ENCODE measurements around the gene KLHL29. TPM values are rescaled to one million over a fixed set of nuclear protein-coding genes. Genes with fewer than 3 reads are reported as not detected.

KLHL29 gene
- total RNA-seq, 5 donors from 2014 or later (not counting 1 experiment from before 2014, with no cell fraction given) = 1.8 to 6.6 (median 2.5) TPM

DNA sequence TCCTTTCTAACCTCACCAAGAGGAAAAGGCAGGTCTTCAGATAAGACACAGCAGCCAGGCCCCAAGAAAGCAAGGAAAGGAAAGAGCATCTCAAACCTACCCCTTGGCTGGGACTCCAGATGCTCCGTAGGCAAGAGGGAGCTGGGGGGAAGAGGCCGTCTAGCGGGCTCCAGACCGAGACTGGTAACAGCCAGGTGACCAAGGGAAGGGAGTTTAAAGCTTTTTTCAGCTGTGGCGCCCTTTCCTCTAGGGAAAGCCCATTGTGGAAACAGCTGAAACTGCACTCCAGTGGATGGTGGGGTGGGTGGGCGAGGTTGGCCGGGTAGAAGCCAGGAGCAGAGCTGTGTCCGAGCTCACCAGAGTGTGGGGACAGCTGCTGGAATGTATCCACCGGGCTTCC lies 180.4 kb downstream of the KLHL29 start:
- ATAC-seq (replicated peaks in 1 of 4) (no peak), DNase-seq (no peak)
- no peak overlapping the region for H3K4me3 Mint-ChIP-seq
- Histone ChIP-seq H3K36me3 (ENCODE audit: control insufficient read depth in 2 of 2, extremely low read depth in 1 of 2, insufficient read depth in 1 of 2, low read length in 1 of 2) (no peaks in the 10 kb centered on the region), H3K4me1 (ENCODE audit: control insufficient read depth in 1 of 2, extremely low read depth in 1 of 2, insufficient read depth in 2 of 2, low read length in 2 of 2) (no peaks in the 10 kb centered on the region), H3K9me3 (no peaks in the 10 kb centered on the region), H3K27me3 (replicated peaks in 1 of 2; ENCODE audit: control insufficient read depth in 2 of 2, extremely low read depth in 1 of 2, insufficient read depth in 2 of 2, low read length in 1 of 2) (peaks cover 0 to 2% of the 10 kb centered on the region in 2 experiments), H3K27ac (ENCODE audit: low read length) (no peak overlapping the region), H3K4me3 (ENCODE audit: control insufficient read depth in 1 of 2, extremely low read depth in 1 of 2, low read length in 1 of 2) (no peak overlapping the region)
- 89% methylated on average over 9 of the region's 9 CpGs for WGBS (ENCODE audit: insufficient coverage)
- no peaks in the 10 kb centered on the region for H3K36me3 Mint-ChIP-seq
- POLR2A ChIA-PET = no interaction called here
- no peaks in the 10 kb centered on the region for H3K9me3 Mint-ChIP-seq
- CTCF ChIA-PET = interaction anchor here in 1 of 2 donors (1.4 kb wide), 1 partner anchor 235 kb away, joined by 3 read pairs; no protein-coding TSS in a partner anchor
- H3K4me1 Mint-ChIP-seq = no peaks in the 10 kb centered on the region
- H3K27me3 Mint-ChIP-seq = no peaks in the 10 kb centered on the region
- no peak overlapping the region for H3K27ac Mint-ChIP-seq

DNA sequence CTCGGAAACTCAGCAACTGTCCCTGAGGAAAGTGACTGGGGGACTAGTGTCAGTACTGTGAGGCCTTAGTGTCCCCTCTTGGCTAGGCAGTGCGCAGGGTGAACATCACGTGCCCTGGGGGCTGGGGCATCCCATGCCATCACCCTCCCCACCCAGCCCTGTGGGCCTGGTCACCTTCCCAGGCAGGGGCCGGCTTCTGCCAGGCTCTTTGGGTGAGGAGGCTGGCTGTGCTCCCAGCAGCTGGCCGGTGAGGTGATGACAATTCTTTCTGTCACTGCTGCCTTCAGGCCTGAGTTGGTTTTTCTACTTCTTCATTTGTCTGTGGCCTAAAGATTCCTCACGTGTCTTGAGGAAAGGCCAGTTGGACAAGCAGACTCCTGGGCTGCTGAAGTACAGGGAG lies 180.8 kb downstream of the KLHL29 start:
- Mint-ChIP-seq H3K27ac (no peak overlapping the region), H3K4me3 (no peak overlapping the region)

DNA sequence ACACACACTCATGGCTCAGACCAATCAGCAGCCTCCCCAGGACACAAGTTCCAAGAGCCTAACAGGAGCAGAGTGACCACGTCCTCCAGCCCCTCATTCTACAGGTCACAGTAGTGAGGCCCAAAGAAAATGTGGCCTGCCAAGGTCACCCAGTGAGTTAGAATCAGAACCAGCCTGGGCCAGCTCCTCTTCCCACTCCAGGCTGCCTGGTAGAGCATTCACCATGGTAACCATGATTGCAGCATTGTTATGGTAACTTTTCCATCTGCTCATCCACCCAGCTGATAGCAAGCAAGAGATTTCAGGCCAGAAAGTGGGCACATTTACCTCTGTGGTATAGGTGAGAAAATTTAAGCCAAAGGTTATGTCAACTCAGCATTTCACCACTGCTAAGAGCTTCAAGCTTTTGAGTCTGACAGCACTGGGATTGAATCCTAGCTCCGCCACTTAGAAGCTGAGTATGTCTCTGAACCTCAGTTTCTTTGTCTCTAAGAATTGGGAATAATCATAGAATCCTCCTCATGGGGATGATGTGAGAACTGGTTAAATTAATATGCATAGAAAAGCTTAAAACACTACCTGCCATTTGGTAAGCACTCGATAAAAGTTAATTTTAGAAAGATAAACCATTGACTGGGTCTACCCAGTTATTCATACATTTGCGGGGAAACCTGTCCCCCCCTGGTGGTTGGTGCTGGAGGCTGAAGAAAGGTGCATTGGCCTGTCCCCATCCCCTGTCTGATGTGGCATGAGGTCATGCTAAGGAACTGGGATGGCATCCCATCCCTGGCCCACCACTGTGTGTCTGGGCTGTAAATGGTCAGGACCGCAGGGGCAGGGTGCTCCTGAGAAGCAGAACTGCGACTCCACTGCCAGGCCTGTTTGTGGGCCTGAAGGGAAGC lies 181.5 kb downstream of the KLHL29 start:
- no peaks in the 10 kb centered on the region for H3K36me3 Mint-ChIP-seq
- Histone ChIP-seq H3K27ac (ENCODE audit: low read length) (no peak overlapping the region), H3K4me1 (ENCODE audit: control insufficient read depth in 1 of 2, extremely low read depth in 1 of 2, insufficient read depth in 2 of 2, low read length in 2 of 2) (no peaks in the 10 kb centered on the region), H3K4me3 (ENCODE audit: control insufficient read depth in 1 of 2, extremely low read depth in 1 of 2, low read length in 1 of 2) (no peak overlapping the region), H3K27me3 (replicated peaks in 1 of 2; ENCODE audit: control insufficient read depth in 2 of 2, extremely low read depth in 1 of 2, insufficient read depth in 2 of 2, low read length in 1 of 2) (peaks cover 0 to 7% of the 10 kb centered on the region in 2 experiments), H3K9me3 (no peaks in the 10 kb centered on the region), H3K36me3 (ENCODE audit: control insufficient read depth in 2 of 2, extremely low read depth in 1 of 2, insufficient read depth in 1 of 2, low read length in 1 of 2) (no peaks in the 10 kb centered on the region)
- H3K4me3 Mint-ChIP-seq = no peak overlapping the region
- POLR2A ChIA-PET = no interaction called here
- peak in 18 of 35 experiments; percentile 5 to 34 (median 12) for DNase-seq
- CTCF ChIA-PET = interaction anchor here in 1 of 2 donors (1.1 to 1.4 kb wide), 2 partner anchors 9 to 236 kb away, joined by 3 to 4 read pairs; no protein-coding TSS in a partner anchor
- no peak overlapping the region for H3K27ac Mint-ChIP-seq
- no peaks in the 10 kb centered on the region for H3K9me3 Mint-ChIP-seq
- H3K4me1 Mint-ChIP-seq = no peaks in the 10 kb centered on the region
- WGBS (ENCODE audit: insufficient coverage) = 87% methylated on average over 3 of the region's 6 CpGs
- H3K27me3 Mint-ChIP-seq = no peaks in the 10 kb centered on the region
- ATAC-seq (replicated peaks in 1 of 4) = no peak

More for the DNA sequence above, 180.8 kb downstream of the KLHL29 start:
- Histone ChIP-seq H3K36me3 (ENCODE audit: control insufficient read depth in 2 of 2, extremely low read depth in 1 of 2, insufficient read depth in 1 of 2, low read length in 1 of 2) (no peaks in the 10 kb centered on the region), H3K4me1 (ENCODE audit: control insufficient read depth in 1 of 2, extremely low read depth in 1 of 2, insufficient read depth in 2 of 2, low read length in 2 of 2) (no peaks in the 10 kb centered on the region), H3K27me3 (replicated peaks in 1 of 2; ENCODE audit: control insufficient read depth in 2 of 2, extremely low read depth in 1 of 2, insufficient read depth in 2 of 2, low read length in 1 of 2) (peaks cover 0 to 7% of the 10 kb centered on the region in 2 experiments), H3K27ac (ENCODE audit: low read length) (no peak overlapping the region), H3K4me3 (ENCODE audit: control insufficient read depth in 1 of 2, extremely low read depth in 1 of 2, low read length in 1 of 2) (no peak overlapping the region), H3K9me3 (no peaks in the 10 kb centered on the region)
- WGBS (ENCODE audit: insufficient coverage) = 94% methylated on average over 3 of the region's 6 CpGs
- Mint-ChIP-seq H3K9me3 (no peaks in the 10 kb centered on the region), H3K36me3 (no peaks in the 10 kb centered on the region), H3K27me3 (no peaks in the 10 kb centered on the region), H3K4me1 (no peaks in the 10 kb centered on the region)
- ChIA-PET CTCF (interaction anchor here in 1 of 2 donors (1.1 to 1.4 kb wide), 2 partner anchors 9 to 235 kb away, joined by 3 to 4 read pairs; no protein-coding TSS in a partner anchor), POLR2A (no interaction called here)
- no peak for ATAC-seq (replicated peaks in 1 of 4)
- no peak for DNase-seq

DNA sequence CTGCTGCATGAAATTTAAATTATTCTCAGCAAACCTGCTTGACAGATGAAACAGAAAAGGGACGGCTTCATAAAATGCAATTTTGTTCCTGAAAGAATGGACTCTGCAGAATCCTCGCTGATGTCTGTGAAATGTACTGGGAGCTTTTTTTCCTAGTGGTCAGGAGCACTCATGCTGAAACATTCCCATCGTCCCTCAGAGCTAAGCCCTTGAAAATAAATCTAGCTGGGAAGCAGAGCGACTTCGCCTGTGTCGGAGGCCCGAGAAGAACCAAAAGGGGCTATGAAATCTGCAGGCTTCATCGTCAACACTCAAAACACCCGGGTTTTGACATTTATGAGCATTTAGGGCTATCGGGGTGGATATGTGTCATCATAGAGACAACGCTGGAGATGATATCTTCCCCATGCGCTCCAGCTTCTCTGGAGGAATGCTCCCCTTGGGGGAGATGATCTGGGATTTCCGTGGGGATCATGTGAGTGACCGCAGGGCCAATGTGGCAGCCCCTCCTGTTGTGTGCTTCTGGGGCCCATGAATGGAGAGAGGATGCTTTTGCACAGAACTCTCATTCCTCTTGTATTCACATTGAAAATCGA lies 182.3 kb downstream of the KLHL29 start:
- Mint-ChIP-seq H3K27ac (no peak overlapping the region), H3K4me3 (no peak overlapping the region), H3K9me3 (no peaks in the 10 kb centered on the region), H3K4me1 (no peaks in the 10 kb centered on the region), H3K36me3 (no peaks in the 10 kb centered on the region), H3K27me3 (no peaks in the 10 kb centered on the region)
- CTCF ChIA-PET = no interaction called here
- Histone ChIP-seq H3K36me3 (ENCODE audit: control insufficient read depth in 2 of 2, extremely low read depth in 1 of 2, insufficient read depth in 1 of 2, low read length in 1 of 2) (no peaks in the 10 kb centered on the region), H3K9me3 (no peaks in the 10 kb centered on the region), H3K4me1 (ENCODE audit: control insufficient read depth in 1 of 2, extremely low read depth in 1 of 2, insufficient read depth in 2 of 2, low read length in 2 of 2) (no peaks in the 10 kb centered on the region), H3K27me3 (replicated peaks in 1 of 2; ENCODE audit: control insufficient read depth in 2 of 2, extremely low read depth in 1 of 2, insufficient read depth in 2 of 2, low read length in 1 of 2) (peaks cover 0 to 7% of the 10 kb centered on the region in 2 experiments), H3K27ac (ENCODE audit: low read length) (no peak overlapping the region), H3K4me3 (ENCODE audit: control insufficient read depth in 1 of 2, extremely low read depth in 1 of 2, low read length in 1 of 2) (no peak overlapping the region)
- no peak for ATAC-seq (replicated peaks in 1 of 4)
- DNase-seq = no peak
- 88% methylated on average over 13 of the region's 15 CpGs for WGBS (ENCODE audit: insufficient coverage)
- POLR2A ChIA-PET = no interaction called here

DNA sequence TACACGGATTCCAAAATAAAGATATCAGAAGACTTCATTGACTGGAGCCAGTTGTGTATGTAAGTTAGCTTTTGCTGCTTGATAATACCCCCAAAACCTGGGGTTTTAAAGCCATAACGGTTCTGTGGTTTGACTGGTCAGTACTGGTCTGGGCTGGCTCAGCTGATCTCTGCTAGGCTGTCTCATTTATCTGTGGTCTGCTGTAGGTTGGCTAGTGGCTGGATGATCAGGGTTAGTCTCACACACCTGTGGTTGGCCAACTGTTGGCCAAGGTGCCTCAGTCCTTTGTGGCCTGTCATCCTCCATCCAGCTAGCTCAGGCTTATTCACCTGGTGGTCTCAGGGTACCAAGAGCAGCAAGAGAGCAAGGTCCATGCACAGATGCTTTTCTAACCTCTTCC lies 183.2 kb downstream of the KLHL29 start:
- no peak overlapping the region for H3K4me3 Mint-ChIP-seq
- CTCF ChIA-PET = no interaction called here
- Histone ChIP-seq H3K9me3 (no peaks in the 10 kb centered on the region), H3K36me3 (ENCODE audit: control insufficient read depth in 2 of 2, extremely low read depth in 1 of 2, insufficient read depth in 1 of 2, low read length in 1 of 2) (no peaks in the 10 kb centered on the region), H3K4me3 (ENCODE audit: control insufficient read depth in 1 of 2, extremely low read depth in 1 of 2, low read length in 1 of 2) (no peak overlapping the region), H3K27ac (ENCODE audit: low read length) (no peak overlapping the region), H3K4me1 (ENCODE audit: control insufficient read depth in 1 of 2, extremely low read depth in 1 of 2, insufficient read depth in 2 of 2, low read length in 2 of 2) (no peaks in the 10 kb centered on the region), H3K27me3 (replicated peaks in 1 of 2; ENCODE audit: control insufficient read depth in 2 of 2, extremely low read depth in 1 of 2, insufficient read depth in 2 of 2, low read length in 1 of 2) (peaks cover 0 to 7% of the 10 kb centered on the region in 2 experiments)
- DNase-seq = no peak
- no peaks in the 10 kb centered on the region for H3K27me3 Mint-ChIP-seq
- H3K4me1 Mint-ChIP-seq = no peaks in the 10 kb centered on the region
- 60% methylated on average over 1 of the region's 2 CpGs for WGBS (ENCODE audit: insufficient coverage)
- POLR2A ChIA-PET = no interaction called here
- H3K9me3 Mint-ChIP-seq = no peaks in the 10 kb centered on the region
- no peaks in the 10 kb centered on the region for H3K36me3 Mint-ChIP-seq
- no peak overlapping the region for H3K27ac Mint-ChIP-seq
- ATAC-seq (replicated peaks in 1 of 4) = no peak

DNA sequence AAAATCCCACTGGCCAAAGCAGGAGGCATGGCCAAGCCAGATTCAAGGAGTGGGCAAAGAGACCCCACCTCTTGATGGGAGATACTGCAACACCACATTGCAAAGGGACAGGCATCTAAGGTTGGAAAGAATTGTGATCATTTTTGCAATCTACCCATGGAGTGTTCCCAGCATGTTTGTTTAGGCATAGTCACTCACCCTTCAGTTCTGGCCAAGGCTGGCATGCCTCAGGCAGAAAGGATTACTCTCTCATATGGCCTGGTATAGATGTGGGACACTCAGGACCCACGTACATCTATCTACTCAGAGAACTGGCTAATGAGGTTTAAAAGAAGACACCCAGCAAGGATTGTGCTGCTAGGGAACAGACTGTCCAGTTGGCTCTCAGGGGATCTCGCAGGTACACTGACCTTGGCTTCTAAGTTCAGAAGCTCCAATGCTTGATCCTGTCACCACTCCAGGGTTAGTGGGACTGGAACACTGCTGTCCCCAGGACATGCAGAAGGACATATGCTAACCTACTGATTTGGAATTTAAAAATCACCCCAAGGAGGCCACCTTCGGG lies 183.7 kb downstream of the KLHL29 start:
- Histone ChIP-seq H3K27ac (ENCODE audit: low read length) (no peak overlapping the region), H3K9me3 (no peaks in the 10 kb centered on the region), H3K4me1 (ENCODE audit: control insufficient read depth in 1 of 2, extremely low read depth in 1 of 2, insufficient read depth in 2 of 2, low read length in 2 of 2) (no peaks in the 10 kb centered on the region), H3K27me3 (replicated peaks in 1 of 2; ENCODE audit: control insufficient read depth in 2 of 2, extremely low read depth in 1 of 2, insufficient read depth in 2 of 2, low read length in 1 of 2) (peaks cover 0 to 7% of the 10 kb centered on the region in 2 experiments), H3K36me3 (ENCODE audit: control insufficient read depth in 2 of 2, extremely low read depth in 1 of 2, insufficient read depth in 1 of 2, low read length in 1 of 2) (no peaks in the 10 kb centered on the region), H3K4me3 (ENCODE audit: control insufficient read depth in 1 of 2, extremely low read depth in 1 of 2, low read length in 1 of 2) (no peak overlapping the region)
- Mint-ChIP-seq H3K27me3 (no peaks in the 10 kb centered on the region), H3K4me3 (no peak overlapping the region), H3K9me3 (no peaks in the 10 kb centered on the region), H3K4me1 (no peaks in the 10 kb centered on the region), H3K36me3 (no peaks in the 10 kb centered on the region), H3K27ac (no peak overlapping the region)
- ChIA-PET POLR2A (no interaction called here), CTCF (no interaction called here)
- ATAC-seq (replicated peaks in 1 of 4) (no peak), DNase-seq (no peak)
- 71% methylated on average over 1 of the region's 3 CpGs for WGBS (ENCODE audit: insufficient coverage)
